GM12878 (cell line): Measurements from ENCODE around the gene PPARD.

Experiments used
- EGR1 ChIP-seq, 2 experiments: IDR thresholded peaks; 1 replicate in 1 of 2; 2 replicates in 1 of 2; pipeline ENCODE4 v1.6.1; 2011 to 2012; ENCODE audit warnings: low read depth in 2 of 2, low read length in 2 of 2, borderline replicate concordance in 1 of 2, mild to moderate bottlenecking in 1 of 2, moderate library complexity in 1 of 2
- FOXM1 ChIP-seq: IDR thresholded peaks from 2 replicates; pipeline ENCODE4 v1.6.1; 2012; ENCODE audit warnings: low read depth, mild to moderate bottlenecking, inconsistent platforms, low read length, moderate library complexity
- MYC ChIP-seq: IDR thresholded peaks from 2 replicates; pipeline ENCODE4 v1.6.1; 2011; ENCODE audit warnings: mild to moderate bottlenecking, low read length, moderate library complexity, inconsistent platforms; ENCODE audit not compliant: insufficient read depth, insufficient replicate concordance, insufficient read length, severe bottlenecking
- ZNF274 ChIP-seq: IDR thresholded peaks from one replicate; pipeline ENCODE4 v1.8.0; 2011; ENCODE audit not compliant: insufficient read length, insufficient read depth

- TF ChIP-seq ZNF274: no peak
- TF ChIP-seq MYC: no peak
- TF ChIP-seq EGR1 (IDR thresholded peaks at IDR 0.05; ENCODE audit: borderline replicate concordance in 1 of 2, low read depth in 2 of 2, low read length in 2 of 2): peak in 1 of 2 experiments; percentile 61; a peak in 1 of 3 replicates
- TF ChIP-seq FOXM1: 0 out of 2 replicates have a peak, but pooled peaks have one; percentile 27
Measured at GRCh38 chr6:35297601-35298481, 44.5 kb upstream of the PPARD start, which contains the start of gene DEF6.
